GM10847 (cell line): ENCODE data around the gene FXYD7.

Source experiments
- POLR2A ChIP-seq: IDR thresholded peaks from 2 replicates; pipeline ENCODE4 v1.6.1; 2011; ENCODE audit not compliant: insufficient read length; ENCODE audit errors: extremely low read depth

The FXYD7 gene, protein sequence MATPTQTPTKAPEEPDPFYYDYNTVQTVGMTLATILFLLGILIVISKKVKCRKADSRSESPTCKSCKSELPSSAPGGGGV

DNA sequence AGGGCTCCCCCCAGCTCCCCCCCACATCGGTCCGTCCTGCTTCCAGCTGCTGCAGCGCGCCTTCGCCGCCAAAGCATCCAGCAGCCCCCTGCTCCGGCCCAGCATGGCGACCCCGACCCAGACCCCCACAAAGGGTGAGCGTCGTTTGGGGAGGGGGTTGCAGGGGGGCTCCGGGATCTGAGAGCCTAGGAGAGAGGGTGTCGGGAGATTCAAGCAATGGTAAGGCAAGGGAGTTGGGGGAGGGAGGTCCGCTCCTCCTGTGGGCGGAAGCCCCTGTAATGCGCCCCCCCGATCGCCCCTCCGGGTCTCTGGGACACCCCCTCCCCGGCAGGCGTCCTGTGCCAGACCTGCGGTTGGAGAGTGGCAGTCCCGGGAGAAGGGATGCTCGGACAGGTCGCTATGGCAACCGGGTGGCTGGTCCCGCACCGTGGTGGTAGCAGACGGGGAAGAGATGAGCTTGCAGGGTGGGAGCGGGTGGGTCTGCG lies at the start of gene FXYD7:
TSS of gene FXYD7 (plus strand) at position 25 of the 485 bp plus-strand sequence. CDS start at position 104, 79 bp downstream.
- TF ChIP-seq POLR2A, result no peak

DNA sequence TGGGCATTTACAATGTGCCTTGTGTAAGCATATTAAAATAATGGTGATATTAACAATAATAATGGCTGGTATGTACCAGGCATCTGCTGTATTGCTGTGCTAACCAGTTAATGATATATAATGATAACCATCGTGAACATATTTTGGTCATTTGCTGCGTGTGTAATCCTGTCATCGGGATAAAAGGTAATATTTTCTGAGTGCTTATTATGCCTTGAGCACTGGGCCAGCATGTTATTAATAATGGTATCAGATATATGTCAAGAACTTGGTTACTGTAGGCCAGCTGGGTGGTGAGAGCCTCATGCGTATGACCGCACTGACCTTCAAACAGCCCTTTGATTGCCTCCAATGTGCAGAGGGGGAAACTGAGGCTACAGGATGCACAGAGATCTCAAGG lies 49.6 kb upstream of the FXYD7 start:
- TF ChIP-seq POLR2A, result no peak

DNA sequence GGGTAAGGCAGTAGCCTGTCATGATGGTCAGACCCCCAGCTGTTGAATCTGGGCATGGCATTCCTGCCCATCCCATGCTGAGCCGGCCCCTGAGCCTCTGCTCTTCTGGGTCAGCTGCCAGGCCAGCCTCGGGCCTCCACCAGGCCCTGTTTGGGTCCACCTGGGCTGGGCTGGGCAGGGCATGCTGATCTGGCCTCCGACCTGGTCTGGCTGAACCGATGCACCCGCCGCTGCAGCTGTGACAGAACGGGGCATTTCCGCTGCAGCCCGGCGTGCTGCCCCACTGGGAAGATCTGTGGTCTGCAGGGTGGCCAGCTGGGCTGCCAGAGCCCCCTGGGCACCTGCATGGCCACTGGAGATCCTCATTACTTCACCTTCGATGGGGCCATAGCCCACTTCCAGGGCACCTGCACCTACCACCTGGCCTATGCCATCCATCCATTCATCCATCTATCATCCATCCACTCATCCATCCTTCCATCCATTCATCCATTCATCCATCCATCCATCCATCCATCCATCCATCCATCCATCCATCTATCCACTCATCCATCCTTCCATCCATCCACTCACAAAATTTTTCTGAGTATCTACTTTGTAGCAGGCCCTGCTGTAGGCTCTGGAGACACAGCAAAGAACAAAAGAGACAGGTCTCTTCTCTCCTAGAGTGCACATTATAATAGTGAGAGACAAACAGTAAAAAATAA lies 49.0 kb upstream of the FXYD7 start:
- no peak for TF ChIP-seq POLR2A

DNA sequence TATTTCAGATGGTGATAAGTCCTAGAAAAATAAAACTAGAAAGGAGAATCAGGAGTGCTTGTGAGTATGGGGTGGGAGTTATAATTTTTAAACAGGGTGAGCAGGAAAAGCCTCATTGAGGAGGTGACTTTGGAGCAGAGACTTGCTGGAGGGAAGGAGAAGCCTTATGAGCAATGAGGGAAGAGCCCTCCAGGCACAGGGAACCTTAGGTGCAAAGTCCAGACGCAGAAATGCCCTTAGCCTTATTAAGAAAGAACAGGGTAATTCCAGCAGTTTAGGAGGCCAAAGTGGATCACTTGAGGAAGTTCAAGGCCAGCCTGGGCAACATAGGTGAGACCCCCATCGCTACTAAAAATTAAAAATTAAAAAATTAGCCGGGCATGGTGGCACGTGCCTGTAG lies 48.4 kb upstream of the FXYD7 start:
- no peak for TF ChIP-seq POLR2A

DNA sequence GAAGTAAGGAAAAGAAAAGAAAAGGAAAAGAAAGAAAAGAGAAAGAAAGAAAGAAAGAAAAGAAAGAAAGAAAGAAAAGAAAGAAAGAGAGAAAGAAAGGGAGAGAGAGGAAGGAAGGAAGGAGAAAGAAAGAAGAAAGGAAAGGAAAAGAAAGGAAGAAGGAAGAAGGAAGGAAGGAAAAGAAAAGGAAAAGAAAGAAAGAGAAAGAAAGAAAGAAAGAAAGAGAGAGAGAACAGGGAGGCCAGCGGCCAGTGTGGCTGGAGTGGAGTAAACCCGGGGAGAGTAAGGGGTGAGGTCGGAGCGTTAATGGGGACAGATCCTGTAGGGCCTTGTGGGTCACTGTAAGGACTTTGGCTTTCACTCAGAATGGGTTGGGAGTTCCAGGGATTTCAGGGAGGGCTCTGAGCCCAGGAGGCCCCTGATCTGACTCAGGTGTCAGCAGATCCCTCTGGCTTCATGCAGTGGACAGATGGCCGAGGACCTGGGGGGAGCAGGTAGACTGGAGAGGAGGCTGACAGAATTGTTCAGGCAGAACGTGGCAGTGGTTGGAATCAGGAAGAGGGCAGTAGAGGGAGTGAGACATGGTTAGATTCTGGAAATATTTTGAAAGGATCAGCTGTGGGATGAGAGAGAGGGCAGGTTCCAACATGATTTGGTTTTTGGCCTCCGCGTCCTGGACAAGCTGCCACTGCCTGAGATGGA lies 47.2 kb upstream of the FXYD7 start:
- TF ChIP-seq POLR2A, result no peak

DNA sequence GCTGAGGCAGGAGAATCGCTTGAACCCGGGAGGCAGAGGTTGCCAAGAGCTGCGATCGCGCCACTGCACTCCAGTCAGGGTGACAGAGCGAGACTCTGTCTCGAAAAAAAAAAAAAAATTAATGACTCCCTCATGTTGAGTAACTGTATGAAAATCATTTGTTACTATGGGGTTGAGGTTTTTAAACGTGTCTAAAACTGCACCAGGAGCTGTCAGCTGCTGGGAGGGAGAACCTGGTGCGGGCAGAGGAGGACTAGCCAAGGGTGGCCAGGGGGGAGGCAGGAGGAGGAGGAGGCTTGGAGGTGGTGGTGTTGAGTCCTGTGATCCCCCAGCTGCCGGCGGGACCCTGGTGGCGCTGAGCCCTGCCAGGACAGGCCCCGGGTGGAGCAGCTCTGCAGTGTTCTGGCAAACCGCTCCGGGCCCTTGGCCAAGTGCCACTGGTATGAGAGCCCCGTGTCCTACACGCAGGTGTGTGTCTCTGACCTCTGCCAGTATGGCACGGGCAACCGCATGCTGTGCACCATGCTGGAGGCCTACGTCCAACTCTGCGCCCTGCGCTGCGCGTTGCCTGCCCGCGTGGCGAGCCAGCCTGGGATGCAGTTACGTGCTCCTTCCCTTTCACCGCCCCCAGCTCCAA lies 44.5 kb upstream of the FXYD7 start:
- no peak for TF ChIP-seq POLR2A

DNA sequence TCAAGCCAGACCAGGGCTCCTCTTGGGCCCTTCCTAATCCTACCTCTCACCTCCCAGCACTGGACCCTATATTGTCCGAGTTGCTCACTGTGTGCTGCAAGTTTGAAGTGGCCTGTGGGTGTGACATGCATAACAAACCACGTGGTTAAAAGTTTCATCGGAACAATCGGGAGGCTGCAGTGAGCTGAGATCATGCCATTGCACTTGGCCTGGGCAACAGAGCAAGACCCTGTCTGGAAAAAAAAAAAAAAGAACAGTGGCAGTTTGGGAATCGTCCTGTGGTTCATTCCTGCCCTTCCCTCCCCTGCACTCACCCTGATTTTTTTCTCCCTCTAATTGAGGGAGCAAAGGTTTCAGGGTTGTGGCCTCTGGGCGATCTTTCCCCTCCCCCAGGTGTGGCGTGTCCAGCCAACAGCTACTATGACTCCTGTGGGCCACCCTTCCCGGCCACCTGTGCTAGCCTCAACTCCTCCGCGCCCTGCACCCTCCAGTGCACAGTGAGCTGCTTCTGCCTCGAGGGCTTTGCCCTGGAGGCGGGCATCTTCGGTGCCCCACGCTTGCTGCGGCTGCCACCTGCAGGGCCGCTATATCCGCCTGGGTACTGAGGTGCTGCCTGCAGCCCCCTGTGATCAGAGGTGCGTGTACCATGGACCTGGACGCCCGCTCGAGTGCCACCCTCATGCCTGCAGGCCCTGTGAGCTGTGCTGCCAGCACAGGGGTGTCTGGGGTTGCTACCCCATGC lies 43.7 kb upstream of the FXYD7 start:
- no peak for TF ChIP-seq POLR2A

DNA sequence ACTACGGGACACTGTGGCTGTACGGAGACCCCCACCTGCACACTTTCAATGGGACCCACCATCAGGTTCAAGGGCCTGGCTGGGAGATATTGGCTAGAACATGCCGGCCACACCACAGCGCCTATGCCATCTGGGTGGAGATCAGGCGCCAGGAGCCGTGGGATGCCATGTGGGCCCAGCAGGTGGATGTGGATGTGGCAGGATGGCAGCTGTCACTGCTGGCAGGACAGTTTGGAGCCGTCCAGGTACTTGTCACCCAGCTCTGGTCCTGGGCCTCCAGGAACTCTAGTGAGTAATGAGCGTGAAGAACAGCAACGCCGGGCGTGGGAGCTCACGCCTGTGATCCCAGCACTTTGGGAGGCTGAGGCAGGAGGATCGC lies 43.2 kb upstream of the FXYD7 start:
- no peak for TF ChIP-seq POLR2A

DNA sequence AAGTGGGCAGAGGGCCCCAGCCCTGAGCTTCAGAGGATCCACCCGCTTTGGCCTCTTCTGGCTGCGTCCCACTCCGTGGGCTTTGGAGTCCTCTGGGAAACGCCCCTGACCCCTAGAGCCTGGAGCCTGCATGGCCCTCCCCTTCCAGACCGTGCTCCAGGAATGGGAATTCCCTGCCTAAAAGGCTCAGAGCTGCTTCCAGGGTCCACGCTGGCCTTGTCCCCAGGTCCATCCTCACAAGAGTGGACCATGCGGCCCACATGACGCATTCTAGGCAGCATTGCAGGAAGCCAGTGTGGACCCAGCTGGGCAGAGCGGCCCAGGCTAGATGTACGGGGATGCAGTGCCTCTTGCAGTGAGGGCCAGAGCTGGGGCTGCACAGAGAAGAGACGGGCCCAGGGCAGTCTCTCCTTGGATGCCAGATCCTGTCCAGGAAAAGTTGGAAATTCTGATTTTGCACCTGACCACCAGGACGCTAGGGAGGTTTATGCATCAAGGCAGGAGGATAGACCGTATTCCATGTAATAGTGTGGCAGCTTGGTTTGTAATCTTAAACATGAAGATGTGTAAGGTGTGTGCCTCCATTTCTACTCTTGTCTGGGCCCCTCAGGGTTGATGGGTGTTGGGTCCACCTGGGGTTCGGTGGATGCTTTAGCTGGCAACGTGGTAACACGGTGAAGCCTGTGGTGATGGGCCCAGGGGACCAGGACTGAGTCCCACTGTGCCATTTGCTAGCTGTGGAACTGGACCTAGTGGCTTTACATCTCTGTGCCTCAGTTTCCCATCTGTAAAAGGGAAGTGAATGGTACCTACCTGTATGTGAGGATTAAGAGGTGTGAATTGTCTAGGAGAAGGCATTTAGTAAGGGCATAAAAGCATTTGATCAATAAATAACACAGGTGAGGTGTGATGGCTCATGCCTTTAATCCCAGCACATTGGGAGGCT lies 42.2 kb upstream of the FXYD7 start:
- TF ChIP-seq POLR2A, result no peak

DNA sequence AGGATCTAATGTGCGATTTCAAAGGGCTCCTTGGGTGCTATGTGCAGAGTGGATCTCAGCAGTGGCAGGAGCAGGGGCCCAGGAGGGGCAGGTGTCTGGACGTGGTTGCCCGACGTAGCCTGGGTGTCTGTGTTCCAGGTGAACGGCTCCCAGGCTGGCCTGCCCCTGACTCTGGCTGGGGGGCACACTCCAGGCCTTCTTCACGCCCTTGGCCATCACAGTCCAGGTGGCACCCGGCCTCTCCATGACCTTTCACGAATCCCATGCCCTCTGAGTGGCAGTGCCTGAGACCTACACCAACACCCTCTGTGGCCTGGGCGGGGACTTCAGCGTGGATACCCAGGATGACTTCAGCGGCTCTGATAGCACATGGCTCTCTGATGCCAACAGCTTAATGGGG lies 38.7 kb upstream of the FXYD7 start:
- TF ChIP-seq POLR2A, result no peak

DNA sequence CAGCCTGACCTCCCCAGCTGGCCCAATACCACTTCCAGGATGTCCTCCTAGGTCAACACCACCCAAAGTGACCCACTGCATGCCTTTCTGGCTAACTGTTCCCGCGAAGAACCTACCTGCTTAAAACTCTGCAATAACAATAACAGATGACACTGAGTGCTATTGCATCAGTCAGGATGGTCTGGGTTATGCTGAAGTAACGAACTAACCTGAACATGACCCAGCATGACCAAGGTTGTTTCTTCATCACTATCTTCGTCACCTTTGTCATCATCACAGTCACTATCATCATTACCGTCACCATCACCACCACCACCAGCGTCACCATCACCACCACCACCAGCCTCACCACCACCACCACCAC lies 38.0 kb upstream of the FXYD7 start:
- no peak for TF ChIP-seq POLR2A

DNA sequence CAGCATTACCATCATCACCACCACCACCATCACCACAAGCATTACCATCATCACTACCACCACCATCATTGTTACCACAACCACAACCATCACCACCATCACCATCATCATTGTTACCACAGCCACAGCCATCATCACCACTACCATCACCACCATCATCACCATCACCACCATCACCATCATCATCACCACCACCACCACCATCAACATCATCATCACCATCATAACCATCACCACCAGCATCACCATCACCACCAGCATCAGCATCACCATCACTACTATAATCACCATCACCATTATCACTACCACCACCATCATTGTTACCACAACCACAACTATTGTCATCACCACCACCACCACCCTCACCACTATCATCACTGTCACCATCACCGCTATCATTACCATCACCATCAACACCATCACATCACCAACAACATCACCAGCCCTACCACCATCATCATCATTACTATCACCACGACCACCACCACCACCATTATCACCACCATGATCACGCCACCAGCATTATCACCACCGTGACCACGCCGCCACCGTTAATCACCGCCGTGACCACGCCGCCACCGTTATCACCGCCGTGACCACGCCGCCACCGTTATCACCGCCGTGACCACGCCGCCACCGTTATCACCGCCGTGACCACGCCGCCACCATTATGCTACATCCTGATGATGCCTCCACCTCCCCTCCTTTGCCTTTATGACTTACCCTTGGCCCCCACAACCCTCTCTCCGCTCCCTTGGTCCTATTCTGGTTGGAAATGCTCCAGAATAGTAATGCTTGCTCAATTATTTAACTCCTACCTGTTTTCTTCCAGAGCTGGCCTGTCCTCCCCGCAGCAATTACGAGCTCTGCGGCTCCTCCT lies 37.4 kb upstream of the FXYD7 start:
- no peak for TF ChIP-seq POLR2A

DNA sequence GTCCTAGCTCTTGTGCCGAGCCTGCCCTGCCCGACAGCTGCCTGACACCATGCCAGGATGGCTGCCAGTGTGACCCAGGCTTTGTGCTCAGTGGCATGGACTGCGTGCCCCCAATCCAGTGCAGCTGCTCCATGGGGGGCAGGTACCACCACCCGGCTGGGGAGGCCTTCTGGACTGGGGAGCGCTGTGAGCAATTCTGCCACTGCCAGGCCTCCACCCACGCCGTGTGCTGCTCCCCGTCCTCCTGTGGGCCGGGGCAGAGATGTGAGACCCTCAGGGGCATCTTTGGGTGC lies 36.8 kb upstream of the FXYD7 start:
- no peak for TF ChIP-seq POLR2A
